HepG2 (cell line): Measurements from ENCODE around the gene UBL7. TPM values are rescaled to one million over a fixed set of nuclear protein-coding genes. Genes with fewer than 3 reads are reported as not detected.

ENCODE experiments used
- ATAC-seq: fragments of 200-7000 bp; cut with Tn5 transposase; 3 replicates; pipeline ENCODE4 v1.9.1; 2020; ENCODE audit warnings: mild to moderate bottlenecking, moderate library complexity
- BruUV-seq: library from RNA; stranded (reverse); fragments of 400-500 nt; replicated peaks from 2 replicates; lab custom pipeline; 2021; lab: Mats Ljungman, UMichigan
- CTCF ChIA-PET: fragments of 300-600 bp; formaldehyde crosslinking; extraction: SDS; loops from one replicate; lab custom pipeline; 2021; ENCODE audit warnings: low total read pairs, inconsistent platforms, low intra/inter-chr PET ratio; lab: Yijun Ruan, JAX
- POLR2A ChIA-PET: fragments of 350-600 bp; sonication (Branson Sonifier 250); formaldehyde crosslinking; loops from one replicate; lab custom pipeline; 2020; ENCODE audit warnings: antibody characterized with exemption, inconsistent platforms; lab: Yijun Ruan, JAX
- DNase-seq: peaks from one replicate; pipeline ENCODE4 v3.0.0-alpha.2; 2015; ENCODE audit warnings: low spot score
- FAIRE-seq: peaks from 3 replicates; lab custom pipeline; 2011; peaks lifted over from hg19 to GRCh38; lab: Jason Lieb, UNC
- H2AFZ ChIP-seq: one replicate; pipeline ENCODE4 v1.6.1; 2011; ENCODE audit warnings: low read length, inconsistent platforms
- H3K27ac ChIP-seq: fragments of 300-600 bp; 3 replicates; pipeline ENCODE4 v1.8.0; 2011; ENCODE audit warnings: mixed run types, mild to moderate bottlenecking, mixed read lengths, low read length, inconsistent platforms; ENCODE audit not compliant: insufficient read depth; ENCODE audit errors: extremely low read length
- H3K27me3 ChIP-seq, 2 experiments: fragments of 200-600 bp in 1 of 2; 2 replicates in 1 of 2; 3 replicates in 1 of 2; pipeline versions ENCODE4 v1.6.0 to v1.8.0; 2011; ENCODE audit warnings: low read length in 2 of 2, mild to moderate bottlenecking in 2 of 2, moderate library complexity in 2 of 2, inconsistent platforms in 1 of 2; ENCODE audit not compliant: insufficient read depth in 2 of 2, control insufficient read depth in 1 of 2
- H3K36me3 ChIP-seq, 2 experiments: fragments of 200-600 bp in 1 of 2; replicated peaks in 1 of 2; 2 replicates in 1 of 2; 3 replicates in 1 of 2; pipeline versions ENCODE4 v1.5.1 to v1.8.0; 2011; ENCODE audit warnings: low read length in 2 of 2, inconsistent platforms in 1 of 2; ENCODE audit not compliant: insufficient read depth in 2 of 2, control insufficient read depth in 1 of 2
- H3K4me1 ChIP-seq: 2 replicates; pipeline ENCODE4 v1.5.1; 2012; ENCODE audit warnings: low read length, inconsistent platforms; ENCODE audit not compliant: insufficient read depth
- H3K4me2 ChIP-seq: 2 replicates; pipeline ENCODE4 v1.6.0; 2011; ENCODE audit warnings: low read depth, low read length, inconsistent platforms
- H3K4me3 ChIP-seq, 3 experiments: fragments of 200-600 bp in 1 of 3; sonication (generic), shearing (Covaris generic) in 1 of 3; replicated peaks in 1 of 3; 2 replicates each; pipeline ENCODE4 v1.5.1; 2011 to 2016; ENCODE audit warnings: low read length in 3 of 3, inconsistent platforms in 2 of 3, low read depth in 2 of 3, mild to moderate bottlenecking in 2 of 3, control low read depth in 1 of 3, mixed read lengths in 1 of 3; ENCODE audit not compliant: insufficient read depth in 1 of 3
- H3K79me2 ChIP-seq: one replicate; pipeline ENCODE4 v1.6.1; 2011; ENCODE audit warnings: low read length, inconsistent platforms; ENCODE audit not compliant: insufficient read depth
- H3K9ac ChIP-seq: 2 replicates; pipeline ENCODE4 v1.6.0; 2011; ENCODE audit warnings: mild to moderate bottlenecking, low read depth, low read length, inconsistent platforms; ENCODE audit not compliant: insufficient read depth
- H3K9me3 ChIP-seq: 2 replicates; pipeline ENCODE4 v1.5.1; 2012; ENCODE audit warnings: mild to moderate bottlenecking, low read length
- H4K20me1 ChIP-seq: 2 replicates; pipeline ENCODE4 v1.6.0; 2011; ENCODE audit warnings: inconsistent platforms, mild to moderate bottlenecking, low read length, moderate library complexity; ENCODE audit not compliant: insufficient read depth
- ARNT ChIP-seq: fragments of 450-650 bp; IDR thresholded peaks from 2 replicates; pipeline ENCODE4 v1.6.1; 2017
- ATRX ChIP-seq: sonication (generic); formaldehyde crosslinking; IDR thresholded peaks from 2 replicates; pipeline ENCODE4 v1.4.0; 2020; ENCODE audit warnings: missing genetic modification reagents, borderline replicate concordance
- HNRNPL ChIP-seq: fragments of 200-400 bp; formaldehyde crosslinking; IDR thresholded peaks from 2 replicates; pipeline ENCODE4 v1.6.1; 2017; ENCODE audit warnings: mild to moderate bottlenecking, low read depth, low read length
- KMT2A ChIP-seq: sonication (generic); formaldehyde crosslinking; IDR thresholded peaks from 2 replicates; pipeline ENCODE4 v1.4.0; 2020; ENCODE audit warnings: missing genetic modification reagents
- MAFG ChIP-seq: sonication (generic); formaldehyde crosslinking; IDR thresholded peaks from 2 replicates; pipeline ENCODE4 v1.5.1; 2020; ENCODE audit warnings: mild to moderate bottlenecking, missing genetic modification reagents
- PCBP2 ChIP-seq: fragments of 200-400 bp; formaldehyde crosslinking; optimal IDR thresholded peaks from 2 replicates; pipeline ENCODE3; 2018; ENCODE audit warnings: low read length, low read depth; ENCODE audit not compliant: poor library complexity, severe bottlenecking
- POLR2G ChIP-seq: fragments of 200-400 bp; formaldehyde crosslinking; IDR thresholded peaks from 2 replicates; pipeline ENCODE4 v1.6.1; 2018; ENCODE audit warnings: mild to moderate bottlenecking, low read depth, low read length, moderate library complexity
- SETDB1 ChIP-seq: sonication (generic); formaldehyde crosslinking; IDR thresholded peaks from 2 replicates; pipeline ENCODE4 v1.5.1; 2020; ENCODE audit warnings: missing genetic modification reagents, mild to moderate bottlenecking, borderline replicate concordance
- SP4 ChIP-seq: sonication (generic); formaldehyde crosslinking; IDR thresholded peaks from 2 replicates; pipeline ENCODE4 v1.8.1; 2023; ENCODE audit warnings: mild to moderate bottlenecking, missing genetic modification reagents
- ZNF292 ChIP-seq: sonication (generic); formaldehyde crosslinking; IDR thresholded peaks from 2 replicates; pipeline ENCODE4 v1.8.1; 2022; ENCODE audit warnings: mild to moderate bottlenecking, low read depth, missing genetic modification reagents, borderline replicate concordance
- ZNF788 ChIP-seq: sonication (generic); formaldehyde crosslinking; IDR thresholded peaks from 2 replicates; pipeline ENCODE4 v1.5.0; 2020; ENCODE audit warnings: mild to moderate bottlenecking, missing genetic modification reagents, borderline replicate concordance
- WGBS: methylation state at CpG from one replicate; pipeline ENCODE4 v1.1.6; 2017; ENCODE audit warnings: low lambda C conversion rate; 5-methylcytosine and 5-hydroxymethylcytosine counted together
- in situ Hi-C: cut with HindIII; loops from 2 replicates; pipeline ENCODE4 v1.10.0; 2017; ENCODE audit warnings: low pct_unique_long_range_greater_than_20kb; ENCODE audit not compliant: extremely low pct_ligation_motif_present
- intact Hi-C: fragments of 100-400 bp; cut with micrococcal nuclease; formaldehyde crosslinking; loops from one replicate; pipeline ENCODE4 v1.10.0; 2022; ENCODE audit not compliant: unreplicated experiment
- polyA plus RNA-seq, 8 experiments: library from polyadenylated mRNA; depleted of rRNA in 3 of 8; stranded (reverse) in 7 of 8; unstranded in 1 of 8; fragments of >200 nt; fragmentation: Illumina TruSeq in 4 of 8; extraction: Trizol in 4 of 8; gene quantifications; 2 replicates each; pipeline versions ENCODE4 v1.2.1 to v1.2.3, GENCODE V29; 2011 to 2016; ENCODE audit warnings: low read depth in 4 of 8, missing spikeins in 1 of 8, mixed read lengths in 1 of 8; ENCODE audit not compliant: insufficient read depth in 1 of 8
- total RNA-seq, 5 experiments: library from RNA; depleted of rRNA; stranded (reverse); fragments of >200 nt; fragmentation: Illumina TruSeq; extraction: Trizol; gene quantifications; 2 replicates each; pipeline ENCODE4 v1.2.3, GENCODE V29; 2016; ENCODE audit warnings: low read depth in 1 of 5
- TF ChIP-seq, protein P1 (sequence below): sonication (generic); formaldehyde crosslinking; IDR thresholded peaks from 2 replicates; pipeline ENCODE4 v1.5.0; 2020; ENCODE audit warnings: mild to moderate bottlenecking, missing genetic modification reagents
- TF ChIP-seq, protein P2 (sequence below): IDR thresholded peaks from 2 replicates; pipeline ENCODE4 v1.6.1; 2016; ENCODE audit warnings: low read depth, borderline replicate concordance
- TF ChIP-seq, protein P3 (sequence below): sonication (generic); formaldehyde crosslinking; IDR thresholded peaks from 2 replicates; pipeline ENCODE4 v1.4.0; 2020; ENCODE audit warnings: mild to moderate bottlenecking, missing genetic modification reagents
- TF ChIP-seq, protein P4 (sequence below): fragments of 450-650 bp; IDR thresholded peaks from 2 replicates; pipeline ENCODE4 v1.6.1; 2017; ENCODE audit warnings: mild to moderate bottlenecking

The UBL7 gene
- total and polyA plus RNA-seq, 2 of the 13 experiments (the other 11 are each of a cell fraction or from before 2014, with no cell fraction given), result 55.0 to 63.5 TPM

DNA sequence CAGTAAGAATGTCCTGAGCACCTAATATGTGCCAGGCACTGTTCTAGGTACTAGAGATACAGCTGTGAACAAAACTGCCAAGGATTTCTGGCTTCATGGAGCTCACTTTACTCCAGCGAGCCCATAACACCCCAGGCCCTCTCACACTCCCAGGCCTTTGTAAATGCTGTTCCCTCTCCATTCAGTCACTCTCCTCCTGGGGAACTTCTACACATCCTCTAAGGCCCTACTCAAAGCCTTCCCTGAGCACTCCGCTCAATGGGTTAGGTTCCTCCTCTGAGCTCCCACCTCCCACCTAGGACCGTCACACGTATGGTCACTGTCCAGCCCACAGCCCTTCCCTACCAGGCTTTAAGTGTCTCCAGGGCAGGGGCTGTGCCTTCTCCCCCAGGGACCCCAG is 54.4 kb downstream of the UBL7 start:
- ChIA-PET POLR2A (interaction anchor here (0.9 to 4.4 kb wide), 2 partner anchors 19 to 35 kb away, joined by 4 to 18 read pairs; no protein-coding TSS in a partner anchor), CTCF (no interaction called here)
- in situ Hi-C loops, result no loop called here
- H3K9me3 ChIP-seq, result no peaks in the 10 kb centered on the region
- DNase-seq (no peak), ATAC-seq (no peak), FAIRE-seq (no peak)
- H3K27me3 ChIP-seq, result peaks cover 6 to 28% of the 10 kb centered on the region in 2 experiments
- intact Hi-C loops, result no loop called here
- no TSS peak for BruUV-seq
- no peak overlapping the region for H3K9ac ChIP-seq
- WGBS, result 71% methylated on average over 4 of the region's 4 CpGs
- no peak overlapping the region for H3K4me3 ChIP-seq
- H3K4me1 ChIP-seq, result peaks cover 45% of the 10 kb centered on the region
- no peak overlapping the region for H3K4me2 ChIP-seq
- H3K27ac ChIP-seq, result no peak overlapping the region
- no peak for TF ChIP-seq KMT2A
- TF ChIP-seq POLR2G, result no peak
- TF ChIP-seq, protein P1, sequence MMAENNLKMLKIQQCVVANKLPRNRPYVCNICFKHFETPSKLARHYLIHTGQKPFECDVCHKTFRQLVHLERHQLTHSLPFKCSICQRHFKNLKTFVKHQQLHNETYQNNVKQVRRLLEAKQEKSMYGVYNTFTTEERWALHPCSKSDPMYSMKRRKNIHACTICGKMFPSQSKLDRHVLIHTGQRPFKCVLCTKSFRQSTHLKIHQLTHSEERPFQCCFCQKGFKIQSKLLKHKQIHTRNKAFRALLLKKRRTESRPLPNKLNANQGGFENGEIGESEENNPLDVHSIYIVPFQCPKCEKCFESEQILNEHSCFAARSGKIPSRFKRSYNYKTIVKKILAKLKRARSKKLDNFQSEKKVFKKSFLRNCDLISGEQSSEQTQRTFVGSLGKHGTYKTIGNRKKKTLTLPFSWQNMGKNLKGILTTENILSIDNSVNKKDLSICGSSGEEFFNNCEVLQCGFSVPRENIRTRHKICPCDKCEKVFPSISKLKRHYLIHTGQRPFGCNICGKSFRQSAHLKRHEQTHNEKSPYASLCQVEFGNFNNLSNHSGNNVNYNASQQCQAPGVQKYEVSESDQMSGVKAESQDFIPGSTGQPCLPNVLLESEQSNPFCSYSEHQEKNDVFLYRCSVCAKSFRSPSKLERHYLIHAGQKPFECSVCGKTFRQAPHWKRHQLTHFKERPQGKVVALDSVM, result no peak
- no peak for TF ChIP-seq HNRNPL
- no peak for TF ChIP-seq SETDB1 (CRISPR knock-in tag)
- no peak for TF ChIP-seq ZNF788
- TF ChIP-seq MAFG (CRISPR knock-in tag), result no peak
- TF ChIP-seq, protein P2, sequence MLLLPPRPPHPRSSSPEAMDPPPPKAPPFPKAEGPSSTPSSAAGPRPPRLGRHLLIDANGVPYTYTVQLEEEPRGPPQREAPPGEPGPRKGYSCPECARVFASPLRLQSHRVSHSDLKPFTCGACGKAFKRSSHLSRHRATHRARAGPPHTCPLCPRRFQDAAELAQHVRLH (CRISPR knock-in tag), result no peak
- TF ChIP-seq, protein P3, sequence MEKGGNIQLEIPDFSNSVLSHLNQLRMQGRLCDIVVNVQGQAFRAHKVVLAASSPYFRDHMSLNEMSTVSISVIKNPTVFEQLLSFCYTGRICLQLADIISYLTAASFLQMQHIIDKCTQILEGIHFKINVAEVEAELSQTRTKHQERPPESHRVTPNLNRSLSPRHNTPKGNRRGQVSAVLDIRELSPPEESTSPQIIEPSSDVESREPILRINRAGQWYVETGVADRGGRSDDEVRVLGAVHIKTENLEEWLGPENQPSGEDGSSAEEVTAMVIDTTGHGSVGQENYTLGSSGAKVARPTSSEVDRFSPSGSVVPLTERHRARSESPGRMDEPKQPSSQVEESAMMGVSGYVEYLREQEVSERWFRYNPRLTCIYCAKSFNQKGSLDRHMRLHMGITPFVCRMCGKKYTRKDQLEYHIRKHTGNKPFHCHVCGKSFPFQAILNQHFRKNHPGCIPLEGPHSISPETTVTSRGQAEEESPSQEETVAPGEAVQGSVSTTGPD, result no peak
- TF ChIP-seq SP4 (CRISPR knock-in tag), result no peak
- no peak for TF ChIP-seq ZNF292
- TF ChIP-seq ATRX (CRISPR knock-in tag), result no peak
- TF ChIP-seq, protein P4, sequence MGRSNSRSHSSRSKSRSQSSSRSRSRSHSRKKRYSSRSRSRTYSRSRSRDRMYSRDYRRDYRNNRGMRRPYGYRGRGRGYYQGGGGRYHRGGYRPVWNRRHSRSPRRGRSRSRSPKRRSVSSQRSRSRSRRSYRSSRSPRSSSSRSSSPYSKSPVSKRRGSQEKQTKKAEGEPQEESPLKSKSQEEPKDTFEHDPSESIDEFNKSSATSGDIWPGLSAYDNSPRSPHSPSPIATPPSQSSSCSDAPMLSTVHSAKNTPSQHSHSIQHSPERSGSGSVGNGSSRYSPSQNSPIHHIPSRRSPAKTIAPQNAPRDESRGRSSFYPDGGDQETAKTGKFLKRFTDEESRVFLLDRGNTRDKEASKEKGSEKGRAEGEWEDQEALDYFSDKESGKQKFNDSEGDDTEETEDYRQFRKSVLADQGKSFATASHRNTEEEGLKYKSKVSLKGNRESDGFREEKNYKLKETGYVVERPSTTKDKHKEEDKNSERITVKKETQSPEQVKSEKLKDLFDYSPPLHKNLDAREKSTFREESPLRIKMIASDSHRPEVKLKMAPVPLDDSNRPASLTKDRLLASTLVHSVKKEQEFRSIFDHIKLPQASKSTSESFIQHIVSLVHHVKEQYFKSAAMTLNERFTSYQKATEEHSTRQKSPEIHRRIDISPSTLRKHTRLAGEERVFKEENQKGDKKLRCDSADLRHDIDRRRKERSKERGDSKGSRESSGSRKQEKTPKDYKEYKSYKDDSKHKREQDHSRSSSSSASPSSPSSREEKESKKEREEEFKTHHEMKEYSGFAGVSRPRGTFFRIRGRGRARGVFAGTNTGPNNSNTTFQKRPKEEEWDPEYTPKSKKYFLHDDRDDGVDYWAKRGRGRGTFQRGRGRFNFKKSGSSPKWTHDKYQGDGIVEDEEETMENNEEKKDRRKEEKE, result no peak
- no peak for TF ChIP-seq PCBP2
- TF ChIP-seq ARNT, result no peak
- H4K20me1 ChIP-seq, result no peaks in the 10 kb centered on the region
- H3K36me3 ChIP-seq, result peaks cover 6 to 16% of the 10 kb centered on the region in 2 experiments; a peak in 4 of 5 replicates
- no peak overlapping the region for H2AFZ ChIP-seq
- H3K79me2 ChIP-seq, result no peaks in the 10 kb centered on the region
